ENCODE results near the gene STXBP6.

The STXBP6 gene

DNA sequence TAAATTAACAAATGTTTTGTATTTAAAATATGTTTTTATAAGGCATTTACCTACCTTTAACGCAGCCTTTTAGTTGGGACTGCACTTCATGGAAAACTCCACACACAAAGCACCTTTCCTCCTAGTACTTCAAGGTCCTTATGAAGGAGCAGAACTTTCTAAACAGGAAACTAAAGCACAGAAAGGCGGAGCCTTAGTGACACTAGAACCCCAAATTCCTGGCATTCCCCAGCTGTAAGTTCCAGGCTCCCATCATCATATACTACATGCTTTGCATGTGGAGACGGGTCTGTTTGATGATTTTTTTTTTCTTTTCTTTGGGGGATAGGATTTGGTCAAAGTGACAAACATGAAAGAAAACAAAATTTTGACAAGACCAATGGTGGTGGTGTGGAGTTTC, 39.5 kb downstream of the STXBP6 start:
- Histone ChIP-seq H3K9me3 (no peaks in the 10 kb centered on the region), H3K36me3 (no peaks in the 10 kb centered on the region), H3K4me1 (no peaks in the 10 kb centered on the region), H3K27me3 (no peaks in the 10 kb centered on the region), H3K4me3 (no peak overlapping the region), H3K27ac (no peak overlapping the region)
- intact Hi-C loops (cut with DNase I; ENCODE audit: low total_unique reads) = no loop called here
- TF ChIP-seq, protein P1, sequence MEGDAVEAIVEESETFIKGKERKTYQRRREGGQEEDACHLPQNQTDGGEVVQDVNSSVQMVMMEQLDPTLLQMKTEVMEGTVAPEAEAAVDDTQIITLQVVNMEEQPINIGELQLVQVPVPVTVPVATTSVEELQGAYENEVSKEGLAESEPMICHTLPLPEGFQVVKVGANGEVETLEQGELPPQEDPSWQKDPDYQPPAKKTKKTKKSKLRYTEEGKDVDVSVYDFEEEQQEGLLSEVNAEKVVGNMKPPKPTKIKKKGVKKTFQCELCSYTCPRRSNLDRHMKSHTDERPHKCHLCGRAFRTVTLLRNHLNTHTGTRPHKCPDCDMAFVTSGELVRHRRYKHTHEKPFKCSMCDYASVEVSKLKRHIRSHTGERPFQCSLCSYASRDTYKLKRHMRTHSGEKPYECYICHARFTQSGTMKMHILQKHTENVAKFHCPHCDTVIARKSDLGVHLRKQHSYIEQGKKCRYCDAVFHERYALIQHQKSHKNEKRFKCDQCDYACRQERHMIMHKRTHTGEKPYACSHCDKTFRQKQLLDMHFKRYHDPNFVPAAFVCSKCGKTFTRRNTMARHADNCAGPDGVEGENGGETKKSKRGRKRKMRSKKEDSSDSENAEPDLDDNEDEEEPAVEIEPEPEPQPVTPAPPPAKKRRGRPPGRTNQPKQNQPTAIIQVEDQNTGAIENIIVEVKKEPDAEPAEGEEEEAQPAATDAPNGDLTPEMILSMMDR (IDR thresholded peaks at IDR 0.05) = no peak
- no peak for DNase-seq

DNA sequence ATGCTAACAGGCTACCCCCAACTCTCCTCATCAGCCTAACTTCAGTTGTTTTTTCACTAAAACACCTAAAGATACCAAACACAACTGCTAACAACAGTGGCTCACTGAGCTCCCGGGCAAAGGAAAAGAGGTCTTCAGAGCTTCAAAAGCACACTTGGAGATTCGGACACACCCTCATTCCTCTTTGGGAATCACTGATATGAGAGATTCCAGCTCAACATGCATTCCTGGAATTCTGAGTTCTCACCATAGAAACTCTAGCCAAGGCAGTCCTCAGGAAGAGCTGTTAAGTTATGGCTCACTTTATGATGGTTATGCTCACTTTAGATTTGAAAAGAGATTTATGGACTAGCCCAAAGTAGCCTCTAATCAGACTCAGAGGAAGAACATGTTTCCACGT, 40.1 kb downstream of the STXBP6 start:
- Histone ChIP-seq H3K36me3 (no peaks in the 10 kb centered on the region), H3K4me1 (no peaks in the 10 kb centered on the region), H3K27me3 (no peaks in the 10 kb centered on the region), H3K27ac (no peak overlapping the region), H3K9me3 (no peaks in the 10 kb centered on the region), H3K4me3 (no peak overlapping the region)
- intact Hi-C loops (cut with DNase I; ENCODE audit: low total_unique reads) = no loop called here
- TF ChIP-seq, protein P1 (IDR thresholded peaks at IDR 0.05) = no peak
- no peak for DNase-seq

DNA sequence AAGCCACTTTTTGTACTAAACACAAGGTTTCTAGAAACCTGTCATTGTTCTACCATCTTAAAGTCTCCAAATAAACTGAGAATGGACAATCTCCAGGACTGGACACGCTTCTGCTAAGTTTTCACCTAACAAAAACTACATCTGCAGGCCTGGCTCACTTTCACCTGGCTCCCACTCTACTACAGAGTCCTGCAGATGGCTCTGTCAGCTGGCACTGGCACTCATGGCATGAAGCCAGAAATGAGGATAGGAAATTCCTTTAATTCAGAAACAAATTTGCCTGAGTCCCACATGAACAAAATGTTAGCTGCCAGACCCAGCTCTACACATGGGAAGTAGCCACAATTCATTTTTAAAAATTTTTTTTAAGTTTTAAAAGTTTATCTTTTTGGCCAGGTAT, 42.1 kb downstream of the STXBP6 start:
- Histone ChIP-seq H3K4me1 (no peaks in the 10 kb centered on the region), H3K4me3 (no peak overlapping the region), H3K27ac (no peak overlapping the region), H3K36me3 (no peaks in the 10 kb centered on the region), H3K27me3 (no peaks in the 10 kb centered on the region), H3K9me3 (no peaks in the 10 kb centered on the region)
- intact Hi-C loops (cut with DNase I; ENCODE audit: low total_unique reads) = no loop called here
- TF ChIP-seq, protein P1 (IDR thresholded peaks at IDR 0.05) = no peak
- no peak for DNase-seq

DNA sequence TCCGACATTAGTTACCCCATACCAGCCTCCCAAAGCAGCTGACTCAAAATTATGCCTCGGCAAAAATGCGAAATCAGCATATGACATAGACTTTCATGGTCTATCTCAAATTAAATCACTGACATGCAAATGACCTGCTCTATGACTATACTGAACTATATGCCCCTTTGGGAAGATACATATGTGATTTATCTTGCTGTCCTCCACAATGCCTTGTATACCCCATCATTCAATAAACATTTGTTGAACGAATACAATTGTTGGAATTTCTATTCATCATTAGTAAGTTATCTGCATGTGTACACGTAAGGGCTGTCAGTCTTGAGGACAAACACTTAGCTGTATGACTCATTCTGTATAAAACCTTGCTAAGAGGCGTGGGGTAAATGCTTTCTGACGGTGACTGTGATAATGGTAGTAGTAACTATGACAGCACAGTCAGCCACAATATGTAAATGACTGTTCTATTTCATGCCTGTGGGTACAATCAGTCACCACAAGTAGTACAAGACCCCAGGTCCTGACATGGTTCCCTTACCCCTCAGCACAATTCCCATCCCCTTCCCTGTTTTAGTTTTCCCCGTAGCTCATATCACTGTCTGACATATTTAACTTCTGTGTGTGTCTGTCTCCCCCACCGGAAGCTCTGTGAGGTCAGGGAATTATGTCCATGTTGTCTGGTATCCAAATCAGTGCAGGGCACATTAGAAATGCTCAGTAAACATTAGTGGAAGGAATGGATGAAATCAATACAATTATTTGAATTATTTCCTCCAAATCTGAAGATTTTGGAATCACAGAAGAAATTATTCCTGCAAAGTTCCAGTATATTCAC, 42.8 kb downstream of the STXBP6 start:
- no peaks in the 10 kb centered on the region for H3K27me3 ChIP-seq
- no peaks in the 10 kb centered on the region for H3K36me3 ChIP-seq
- no peak overlapping the region for H3K27ac ChIP-seq
- TF ChIP-seq, protein P1 (IDR thresholded peaks at IDR 0.05) = no peak
- H3K9me3 ChIP-seq = no peaks in the 10 kb centered on the region
- DNase-seq = no peak
- intact Hi-C loops (cut with DNase I; ENCODE audit: low total_unique reads) = no loop called here
- no peak overlapping the region for H3K4me3 ChIP-seq
- H3K4me1 ChIP-seq = no peaks in the 10 kb centered on the region

DNA sequence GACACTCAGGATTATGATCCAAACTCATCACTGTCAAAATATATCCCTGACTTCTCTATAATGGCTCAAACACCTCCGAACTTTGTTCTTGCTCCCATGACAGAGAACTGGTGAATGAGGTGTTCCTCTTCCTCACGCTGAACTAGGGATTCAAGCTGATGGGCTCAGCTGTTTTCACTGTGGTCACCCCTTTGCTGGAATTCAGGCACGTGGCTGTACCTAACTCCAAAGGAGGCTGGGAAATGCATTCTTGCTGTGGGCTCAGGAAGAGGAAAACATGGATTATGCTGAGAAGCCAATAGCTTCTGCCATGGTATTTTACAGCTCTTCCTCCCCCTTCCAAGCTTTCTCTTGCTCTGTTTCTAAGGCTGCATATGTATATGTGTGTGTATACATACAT, 43.9 kb downstream of the STXBP6 start:
- intact Hi-C loops (cut with DNase I; ENCODE audit: low total_unique reads) = no loop called here
- H3K27ac ChIP-seq = no peak overlapping the region

More for the DNA sequence above, 43.9 kb downstream of the STXBP6 start:
- Histone ChIP-seq H3K36me3 (no peaks in the 10 kb centered on the region), H3K4me1 (no peaks in the 10 kb centered on the region), H3K9me3 (no peaks in the 10 kb centered on the region), H3K27me3 (no peaks in the 10 kb centered on the region), H3K4me3 (no peak overlapping the region)
- TF ChIP-seq, protein P1 (IDR thresholded peaks at IDR 0.05) = no peak
- no peak for DNase-seq
